ENCODE data around the gene SESN1. TPM values are rescaled to one million over a fixed set of nuclear protein-coding genes. Genes with fewer than 3 reads are reported as not detected.

SESN1 gene
- total RNA-seq, 1 experiment from 2014 or later, result 17.5 TPM

- Histone ChIP-seq H2BK5ac (ENCODE audit: insufficient read length, low read length) (no peak overlapping the region), H2BK15ac (ENCODE audit: low read depth, low read length) (no peak overlapping the region), H3K56ac (ENCODE audit: insufficient read length, low read depth, low read length) (no peak overlapping the region), H4K8ac (replicated peaks; ENCODE audit: insufficient read length, low read depth, low read length) (no peak overlapping the region), H3K14ac (ENCODE audit: insufficient read depth, low read length) (no peak overlapping the region), H2BK120ac (ENCODE audit: low read depth, low read length, poor library complexity, severe bottlenecking) (no peak overlapping the region), H2AFZ (ENCODE audit: low read length) (no peak overlapping the region), H3K4me2 (ENCODE audit: insufficient read depth, insufficient read length, low read length) (no peak overlapping the region), H3K18ac (ENCODE audit: insufficient read length, low read depth, low read length) (no peak overlapping the region), H2BK20ac (ENCODE audit: low read depth, low read length, poor library complexity, severe bottlenecking) (no peak overlapping the region), H4K91ac (ENCODE audit: insufficient read length, low read depth, low read length) (no peak overlapping the region), H3T11ph (ENCODE audit: low read length) (no peak overlapping the region), H3K9me3 (ENCODE audit: control insufficient read depth, low read depth, low read length) (no peaks in the 10 kb centered on the region), H2AK5ac (ENCODE audit: insufficient read length, low read length) (no peak overlapping the region), H3K9ac (ENCODE audit: extremely low read depth, insufficient read length, low read length) (no peak overlapping the region), H3K4me1 (ENCODE audit: insufficient read depth, low read length) (no peaks in the 10 kb centered on the region), H2BK12ac (ENCODE audit: insufficient read length, low read depth, low read length) (no peak overlapping the region), H3K79me1 (ENCODE audit: insufficient read depth, low read depth, low read length, poor library complexity, severe bottlenecking) (no peaks in the 10 kb centered on the region), H3K79me2 (ENCODE audit: insufficient read depth, low read length) (no peaks in the 10 kb centered on the region), H4K20me1 (ENCODE audit: control insufficient read depth, insufficient read depth, insufficient read length) (no peaks in the 10 kb centered on the region), H3K23ac (ENCODE audit: insufficient read length, low read depth, low read length) (no peak overlapping the region), H3K4ac (ENCODE audit: low read depth, low read length) (no peak overlapping the region), H3K27ac (ENCODE audit: insufficient read length, low read depth, low read length) (no peak overlapping the region), H3K27me3 (ENCODE audit: insufficient read depth, low read length) (no peaks in the 10 kb centered on the region), H4K5ac (ENCODE audit: insufficient read length, low read depth, low read length) (no peak overlapping the region), H3K23me2 (ENCODE audit: insufficient read length, low read depth, low read length, poor library complexity, severe bottlenecking) (no peaks in the 10 kb centered on the region)
- Mint-ChIP-seq H3K27ac (no peak overlapping the region), H3K9me3 (no peaks in the 10 kb centered on the region), H3K27me3 (ENCODE audit: low read depth) (no peaks in the 10 kb centered on the region), H3K4me3 (no peak overlapping the region), H3K36me3 (ENCODE audit: insufficient read depth in 1 of 3, low read depth in 3 of 3) (no peaks in the 10 kb centered on the region), H3K4me1 (peaks cover 4 to 6% of the 10 kb centered on the region in 2 experiments)
- no peak for TF ChIP-seq CTCF (conservative IDR thresholded peaks at IDR 0.05)
- DNase-seq, result no peak
- no CpG with 5 or more reads among the region's 3 CpGs for WGBS (ENCODE audit: extremely low coverage, insufficient read length, low lambda C conversion rate)
These were observed 35.5 kb downstream of the SESN1 start for GRCh38 chr6:109059153-109059552.

Measured in H9 (cell line).